Activated CD8-positive, alpha-beta memory T cell treated with anti-CD3 and anti-CD28 coated beads, Interleukin-2, amount 10 ng/mL, durations not matched to agents 7 days and 5 days (primary cell): ENCODE measurements around the gene OPRL1. TPM values are rescaled to one million over a fixed set of nuclear protein-coding genes. Genes with fewer than 3 reads are reported as not detected.
A peak's percentile ranks its signal among the peaks of the same experiment; 100 is the strongest.

Experiments used
- ATAC-seq: fragments of 150-1000 bp; cut with Tn5 transposase; one replicate; pipeline ENCODE4 v1.10.0; 2021; ENCODE audit warnings: moderate library complexity
- CTCF ChIA-PET: fragments of 350-600 bp; sonication (Branson Sonifier 250); formaldehyde crosslinking; loops from one replicate; lab custom pipeline; 2021; ENCODE audit warnings: antibody characterized with exemption; lab: Charles Lee
- DNase-seq: peaks from one replicate; pipeline ENCODE4 v3.0.0-alpha.2; 2020
- H3K27ac Mint-ChIP-seq: one replicate; pipeline ENCODE4 v1.8.0; 2021; ENCODE audit warnings: mild to moderate bottlenecking, mixed read lengths
- H3K27me3 Mint-ChIP-seq: one replicate; pipeline ENCODE4 v1.8.0; 2021; ENCODE audit warnings: mixed read lengths
- H3K36me3 Mint-ChIP-seq: one replicate; pipeline ENCODE4 v1.8.0; 2021; ENCODE audit warnings: mild to moderate bottlenecking, mixed read lengths
- H3K4me1 Mint-ChIP-seq: one replicate; pipeline ENCODE4 v1.8.0; 2021; ENCODE audit warnings: mixed read lengths
- H3K4me3 Mint-ChIP-seq: one replicate; pipeline ENCODE4 v1.8.0; 2021; ENCODE audit warnings: mild to moderate bottlenecking, moderate library complexity, mixed read lengths
- H3K9me3 Mint-ChIP-seq: one replicate; pipeline ENCODE4 v1.8.0; 2022; ENCODE audit warnings: low read depth, mixed read lengths
- total RNA-seq, 2 experiments: library from RNA; stranded (reverse); gene quantifications; one replicate each; pipeline ENCODE4 v1.2.3, GENCODE V29; 2021

Gene OPRL1
- total RNA-seq, 2 experiments from 2014 or later: 0.75 to 0.99 TPM

DNA sequence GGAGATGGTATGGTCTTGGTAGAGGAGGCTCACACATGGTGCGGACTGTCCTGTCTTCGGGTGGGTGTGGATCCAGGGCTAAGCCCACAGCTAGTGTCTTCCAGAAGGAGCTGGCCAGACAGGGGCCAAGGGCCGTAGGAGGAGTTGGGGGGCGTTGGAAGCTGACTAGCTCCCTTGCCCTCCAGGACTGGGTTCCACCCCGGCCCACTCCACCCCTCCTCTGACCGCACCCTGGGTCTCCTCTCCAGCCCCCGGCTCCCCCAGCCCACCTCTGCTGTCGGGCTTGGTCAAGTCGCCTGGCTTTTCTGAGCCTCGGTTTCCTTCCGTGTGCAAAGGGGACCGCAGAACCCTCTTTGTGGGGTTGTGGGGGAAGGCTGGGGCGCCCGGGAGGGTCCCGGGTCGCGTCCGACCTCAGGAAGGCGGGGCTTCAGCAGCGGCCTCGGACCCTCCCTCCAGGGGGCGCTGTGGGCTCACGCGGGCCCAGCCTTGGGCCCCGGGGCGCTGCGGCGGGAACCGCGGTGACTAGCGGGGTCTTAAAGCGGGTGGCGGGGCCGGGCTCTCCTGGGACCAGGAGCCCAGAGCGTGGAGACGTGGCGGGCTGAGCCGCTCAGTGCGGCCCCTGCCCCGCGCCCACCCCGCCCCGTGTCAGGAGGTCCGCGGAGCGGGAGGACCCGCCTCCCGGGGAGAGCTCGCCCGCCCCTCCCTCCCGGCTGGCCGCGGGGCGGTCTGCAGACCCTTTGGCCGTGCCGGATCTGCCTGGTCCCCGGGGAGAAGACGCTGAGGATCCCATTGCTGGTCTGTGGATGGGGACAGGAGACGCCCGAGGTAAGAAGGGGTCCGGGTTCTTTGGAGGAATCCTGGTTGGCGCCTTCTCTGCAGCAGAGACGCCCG, 22.1 kb downstream of the OPRL1 start:
- Mint-ChIP-seq H3K36me3 (no peaks in the 10 kb centered on the region), H3K4me3 (no peak overlapping the region), H3K27ac (no peak overlapping the region), H3K27me3 (peaks cover 23% of the 10 kb centered on the region), H3K4me1 (peaks cover 9% of the 10 kb centered on the region), H3K9me3 (no peaks in the 10 kb centered on the region)
- DNase-seq (peak; percentile 67), ATAC-seq (peak; percentile 85)
- CTCF ChIA-PET: interaction anchor here (0.9 to 2.2 kb wide), 7 partner anchors 8 to 40 kb away, joined by 3 to 16 read pairs (median 4); partner anchors contain the start of gene LKAAEAR1

- peaks cover 23% of the 10 kb centered on the region for H3K27me3 Mint-ChIP-seq
- CTCF ChIA-PET: interaction anchor here (1.6 to 2.2 kb wide), 3 partner anchors 9 to 19 kb away, joined by 7 to 16 read pairs (median 9); partner anchors contain the start of gene LKAAEAR1
- no peaks in the 10 kb centered on the region for H3K9me3 Mint-ChIP-seq
- no peak overlapping the region for H3K27ac Mint-ChIP-seq
- H3K4me1 Mint-ChIP-seq: peaks cover 11% of the 10 kb centered on the region
- no peak overlapping the region for H3K4me3 Mint-ChIP-seq
- H3K36me3 Mint-ChIP-seq: no peaks in the 10 kb centered on the region
- ATAC-seq (no peak), DNase-seq (no peak)
Observed at GRCh38 chr20:64102647-64103354, 22.9 kb downstream of the OPRL1 start.

DNA sequence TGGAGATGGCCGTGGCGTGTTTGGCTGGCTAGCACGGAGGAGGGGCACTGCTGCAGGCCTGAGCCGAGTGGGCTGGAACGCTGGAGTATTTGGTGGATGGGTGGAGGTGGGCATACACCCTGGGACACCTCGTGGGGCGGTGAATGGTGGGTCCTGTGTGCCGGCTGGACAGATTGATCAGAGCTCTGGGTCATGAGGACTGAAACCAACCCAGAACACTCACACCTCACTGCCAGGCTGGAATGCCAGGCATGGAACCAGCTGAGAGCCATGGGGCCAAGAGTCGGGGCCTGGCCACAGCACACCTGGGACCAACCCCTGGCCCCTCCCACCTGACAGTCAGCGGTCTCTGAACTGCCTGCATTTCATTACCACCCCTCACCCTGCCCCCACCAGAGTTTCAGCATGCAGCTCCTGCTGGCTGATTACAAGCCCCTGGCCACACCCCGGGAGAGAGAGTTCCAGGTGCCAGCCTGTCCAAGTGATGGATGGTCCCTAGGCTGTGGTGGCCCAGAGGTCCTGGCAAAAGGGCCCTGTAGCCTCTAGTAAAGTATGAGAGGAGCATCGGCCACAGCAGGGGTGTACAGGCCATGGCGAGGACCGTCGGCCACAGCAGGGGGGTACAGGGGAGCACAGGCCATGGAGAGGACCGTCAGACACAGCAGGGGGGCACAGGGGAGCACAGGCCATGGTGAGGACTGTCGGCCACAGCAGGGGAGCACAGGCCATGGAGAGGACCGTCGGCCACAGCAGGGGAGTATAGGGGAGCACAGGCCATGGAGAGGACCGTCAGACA, 24.2 kb downstream of the OPRL1 start:
- DNase-seq (peak; percentile 37), ATAC-seq (no peak)
- Mint-ChIP-seq H3K4me1 (peaks cover 11% of the 10 kb centered on the region), H3K9me3 (no peaks in the 10 kb centered on the region), H3K4me3 (no peak overlapping the region), H3K36me3 (no peaks in the 10 kb centered on the region), H3K27me3 (peaks cover 23% of the 10 kb centered on the region), H3K27ac (no peak overlapping the region)
- CTCF ChIA-PET: interaction anchor here (2.0 kb wide), 1 partner anchor 15 kb away, joined by 9 read pairs; no protein-coding TSS in a partner anchor

DNA sequence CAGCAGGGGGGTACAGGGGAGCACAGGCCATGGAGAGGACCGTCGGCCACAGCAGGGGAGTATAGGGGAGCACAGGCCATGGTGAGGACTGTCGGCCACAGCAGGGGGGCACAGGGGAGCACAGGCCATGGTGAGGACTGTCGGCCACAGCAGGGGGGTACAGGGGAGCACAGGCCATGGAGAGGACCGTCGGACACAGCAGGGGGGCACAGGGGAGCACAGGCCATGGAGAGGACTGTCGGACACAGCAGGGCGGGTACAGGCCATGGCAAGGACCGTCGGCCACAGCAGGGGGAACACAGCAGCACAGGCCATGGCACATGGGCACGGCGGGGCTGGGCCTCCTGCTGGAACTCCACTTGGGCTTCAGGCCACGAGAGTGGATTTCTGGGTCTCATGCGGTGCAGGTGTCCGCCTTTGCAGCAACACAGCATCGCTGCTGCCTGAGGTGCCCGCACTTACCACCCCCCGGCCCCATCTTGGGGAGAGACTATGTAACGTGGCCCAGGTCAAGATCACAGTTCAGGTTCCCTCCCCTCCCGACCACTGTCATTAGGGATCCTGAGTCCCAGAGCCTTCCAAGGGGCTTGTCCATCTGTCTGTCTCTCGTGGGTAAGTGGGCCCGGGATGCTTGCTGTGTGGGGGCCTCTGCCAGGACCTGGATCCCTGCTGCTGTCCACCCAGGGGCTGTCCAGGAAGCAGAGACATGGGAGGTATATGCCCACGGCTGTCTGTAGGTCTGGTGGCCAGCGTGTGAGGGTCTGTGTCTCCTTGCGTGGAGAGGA, 25.0 kb downstream of the OPRL1 start:
- H3K36me3 Mint-ChIP-seq: no peaks in the 10 kb centered on the region
- CTCF ChIA-PET: no interaction called here
- peaks cover 23% of the 10 kb centered on the region for H3K27me3 Mint-ChIP-seq
- peaks cover 11% of the 10 kb centered on the region for H3K4me1 Mint-ChIP-seq
- peak; percentile 34 for DNase-seq
- H3K4me3 Mint-ChIP-seq: no peak overlapping the region
- no peak overlapping the region for H3K27ac Mint-ChIP-seq
- ATAC-seq: no peak
- no peaks in the 10 kb centered on the region for H3K9me3 Mint-ChIP-seq

DNA sequence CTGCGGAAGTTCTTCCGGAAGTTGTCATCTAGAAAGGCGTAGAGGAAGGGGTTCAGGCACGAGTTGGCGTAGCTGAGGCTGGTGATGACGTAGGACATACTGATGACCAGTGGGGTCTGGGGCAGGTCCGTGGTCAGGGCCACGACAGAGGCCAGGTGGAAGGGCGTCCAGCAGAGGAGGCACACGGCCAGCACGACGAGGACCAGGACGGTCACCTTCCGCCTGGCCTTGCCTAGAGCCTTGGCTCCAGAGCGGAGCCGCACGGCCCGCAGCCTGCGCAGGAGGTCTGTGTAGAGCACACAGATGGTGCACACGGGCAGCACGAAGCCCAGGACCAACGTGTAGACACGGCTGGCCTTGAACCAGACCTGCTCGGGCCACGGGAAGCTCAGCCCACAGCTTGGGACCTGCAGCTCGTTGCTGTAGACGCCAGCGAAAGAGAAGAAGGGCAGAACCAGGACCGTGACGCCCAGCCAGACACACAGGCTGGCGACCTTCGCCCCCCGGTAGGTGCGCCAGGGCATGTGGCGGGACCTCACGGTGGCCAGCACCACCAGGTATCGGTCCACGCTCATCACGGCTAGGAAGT, 26.1 kb downstream of the OPRL1 start:
- no peak overlapping the region for H3K4me3 Mint-ChIP-seq
- H3K4me1 Mint-ChIP-seq: peaks cover 7% of the 10 kb centered on the region
- DNase-seq (peak; percentile 29), ATAC-seq (no peak)
- H3K9me3 Mint-ChIP-seq: no peaks in the 10 kb centered on the region
- CTCF ChIA-PET: interaction anchor here (3.0 kb wide), 1 partner anchor 15 kb away, joined by 10 read pairs; no protein-coding TSS in a partner anchor
- no peak overlapping the region for H3K27ac Mint-ChIP-seq
- H3K27me3 Mint-ChIP-seq: peaks cover 21% of the 10 kb centered on the region
- H3K36me3 Mint-ChIP-seq: no peaks in the 10 kb centered on the region

DNA sequence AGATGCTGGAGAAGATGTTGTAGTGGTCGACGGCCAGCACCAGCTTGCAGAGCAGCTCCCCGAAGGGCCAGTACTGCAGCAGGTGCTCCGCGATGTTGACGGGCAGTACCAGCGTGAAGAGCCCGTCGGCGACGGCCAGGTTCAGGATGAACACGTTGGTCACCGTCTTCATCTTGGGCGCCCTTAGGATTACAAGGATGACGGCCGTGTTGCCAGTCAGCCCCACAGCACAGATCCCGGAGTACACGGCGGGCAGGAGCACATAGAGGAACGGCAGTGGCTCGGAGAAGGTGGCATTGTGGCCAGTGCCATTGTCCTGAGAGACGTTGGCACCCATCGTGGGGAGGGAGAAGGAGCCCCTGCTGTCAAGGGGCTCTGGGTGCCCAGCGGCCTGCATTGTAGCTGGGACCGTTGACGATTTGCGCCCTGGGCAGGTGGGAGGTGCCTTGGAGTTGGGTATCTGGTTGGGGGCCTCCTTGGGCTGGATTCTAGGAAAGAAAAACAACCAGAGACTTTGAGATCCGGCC, 26.6 kb downstream of the OPRL1 start:
- Mint-ChIP-seq H3K4me1 (peaks cover 6% of the 10 kb centered on the region), H3K27me3 (peaks cover 15% of the 10 kb centered on the region), H3K27ac (no peak overlapping the region), H3K9me3 (no peaks in the 10 kb centered on the region), H3K36me3 (no peaks in the 10 kb centered on the region), H3K4me3 (no peak overlapping the region)
- ATAC-seq (no peak), DNase-seq (peak; percentile 36)
- CTCF ChIA-PET: interaction anchor here (3.0 kb wide), 1 partner anchor 14 kb away, joined by 10 read pairs; no protein-coding TSS in a partner anchor

DNA sequence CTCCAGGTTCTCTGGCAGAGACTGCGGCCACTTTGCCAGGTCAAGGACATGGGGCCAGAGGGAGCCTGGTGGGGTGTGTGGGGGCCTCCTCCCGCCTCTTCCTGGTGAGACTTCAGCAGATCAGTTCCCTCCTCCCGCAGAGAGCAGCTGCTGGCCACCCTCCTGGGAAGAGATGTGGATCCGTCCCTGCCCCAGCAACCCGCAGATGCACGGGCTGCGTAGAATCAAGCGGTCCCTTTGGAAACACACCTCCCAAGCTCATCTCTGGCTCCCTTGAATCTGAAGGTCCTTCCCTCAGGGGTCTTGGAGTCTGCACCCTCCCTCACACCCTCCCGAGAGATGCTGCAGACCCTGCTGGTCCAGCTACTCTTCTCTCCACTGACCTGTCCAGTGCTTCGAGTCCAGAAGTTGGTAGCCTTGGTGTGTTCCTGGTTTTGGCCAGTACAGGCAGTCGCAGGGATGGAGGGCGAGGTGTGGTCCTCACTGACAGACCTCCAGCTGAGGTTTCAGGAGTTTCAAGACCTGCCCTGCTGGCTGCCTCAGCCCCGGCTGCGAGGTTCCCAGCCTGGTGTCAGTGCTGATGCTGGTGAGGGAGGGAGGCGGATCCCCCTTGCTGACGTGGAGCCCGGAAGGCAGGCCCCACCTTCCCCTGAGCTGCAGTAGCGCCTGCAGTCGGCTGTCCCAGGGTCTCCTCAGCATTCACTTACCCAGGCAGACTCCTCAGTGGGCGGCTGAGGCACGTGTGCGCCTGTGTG, 27.3 kb downstream of the OPRL1 start, which contains the start of gene NPBWR2:
NPBWR2 (minus strand) TSS at position 585 of the 755 bp plus-strand sequence. CDS start 734 bp downstream, outside the sequence.
- ATAC-seq (peak; percentile 70), DNase-seq (peak; percentile 43)
- Mint-ChIP-seq H3K27me3 (peaks cover 14% of the 10 kb centered on the region), H3K9me3 (no peaks in the 10 kb centered on the region), H3K36me3 (no peaks in the 10 kb centered on the region), H3K4me1 (peaks cover 5% of the 10 kb centered on the region), H3K27ac (no peak within 1 kb of the TSS), H3K4me3 (no peak within 1 kb of the TSS)
- CTCF ChIA-PET: interaction anchor here (1.0 to 3.0 kb wide), 2 partner anchors 13 to 24 kb away, joined by 3 to 10 read pairs; no protein-coding TSS in a partner anchor

GRCh38 chr20:64107736-64108457, 28.0 kb downstream of the OPRL1 start:
- peak; percentile 34 for DNase-seq
- H3K27ac Mint-ChIP-seq: no peak overlapping the region
- no peaks in the 10 kb centered on the region for H3K9me3 Mint-ChIP-seq
- CTCF ChIA-PET: interaction anchor here (1.0 to 3.0 kb wide), 2 partner anchors 13 to 24 kb away, joined by 3 to 10 read pairs; no protein-coding TSS in a partner anchor
- no peak overlapping the region for H3K4me3 Mint-ChIP-seq
- ATAC-seq: no peak
- H3K4me1 Mint-ChIP-seq: peaks cover 2% of the 10 kb centered on the region
- no peaks in the 10 kb centered on the region for H3K36me3 Mint-ChIP-seq
- peaks cover 11% of the 10 kb centered on the region for H3K27me3 Mint-ChIP-seq

DNA sequence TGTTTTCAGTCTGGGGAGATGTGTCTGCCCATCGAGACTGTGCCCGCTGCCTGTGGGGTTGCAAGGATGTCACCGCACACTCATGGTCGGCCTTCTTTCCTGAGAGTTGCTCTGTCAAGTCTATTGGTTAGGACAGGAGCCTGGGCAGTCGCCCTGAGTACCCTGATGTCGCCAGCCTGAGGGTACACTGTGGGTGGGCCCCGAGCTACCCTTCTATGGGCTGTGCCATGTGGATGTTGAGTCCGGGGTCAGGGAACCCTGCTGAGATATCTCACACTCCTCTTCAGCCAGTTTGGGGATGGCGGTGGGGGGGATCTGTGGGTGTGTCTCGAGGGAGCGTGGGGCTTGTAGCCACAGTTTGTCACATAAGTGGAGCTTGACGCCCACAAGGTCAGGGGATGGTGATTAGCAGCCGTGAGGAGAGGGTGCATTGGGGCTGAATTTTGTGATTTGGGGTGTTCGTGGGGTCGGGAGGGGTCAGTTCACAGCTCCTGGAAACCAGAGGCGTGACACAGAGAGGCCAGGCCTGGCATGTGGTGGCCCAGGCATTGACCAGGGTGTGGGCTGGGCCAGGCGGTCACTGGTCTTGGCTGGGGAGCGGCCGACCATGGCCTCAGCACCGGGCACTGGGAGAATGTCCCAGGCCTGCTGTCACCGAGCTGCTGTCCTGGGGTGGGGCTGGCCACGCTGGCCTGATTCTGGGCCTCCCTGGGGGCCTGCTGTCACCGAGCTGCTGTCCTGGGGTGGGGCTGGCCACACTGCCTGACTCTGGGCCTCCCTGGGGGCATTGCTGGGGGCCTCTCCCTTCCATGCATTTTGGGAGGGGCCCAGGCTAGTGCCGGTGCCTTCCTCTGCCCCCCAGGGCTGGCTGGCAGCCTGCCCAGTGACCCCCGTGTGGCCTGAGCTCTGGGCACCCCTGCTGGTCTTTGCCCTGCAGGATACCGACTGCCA, 29.1 kb downstream of the OPRL1 start:
- CTCF ChIA-PET: interaction anchor here (1.1 to 3.0 kb wide), 4 partner anchors 11 to 70 kb away, joined by 4 to 10 read pairs (median 4); partner anchors contain the start of gene LKAAEAR1
- Mint-ChIP-seq H3K9me3 (no peaks in the 10 kb centered on the region), H3K27ac (no peak overlapping the region), H3K4me1 (peaks cover 2% of the 10 kb centered on the region), H3K4me3 (no peak overlapping the region), H3K27me3 (peaks cover 2% of the 10 kb centered on the region), H3K36me3 (no peaks in the 10 kb centered on the region)
- DNase-seq (peak; percentile 33), ATAC-seq (no peak)
